HG02623 (cell line): Measurements from ENCODE around the gene CSRP2.
A peak's percentile ranks its signal among the peaks of the same experiment; 100 is the strongest.

Experiments used
- ATAC-seq: cut with Tn5 transposase; IDR thresholded peaks from one replicate; pipeline ENCODE4 v1.9.1; 2021; ENCODE audit warnings: moderate library complexity; ENCODE audit not compliant: unreplicated experiment

The CSRP2 gene

DNA sequence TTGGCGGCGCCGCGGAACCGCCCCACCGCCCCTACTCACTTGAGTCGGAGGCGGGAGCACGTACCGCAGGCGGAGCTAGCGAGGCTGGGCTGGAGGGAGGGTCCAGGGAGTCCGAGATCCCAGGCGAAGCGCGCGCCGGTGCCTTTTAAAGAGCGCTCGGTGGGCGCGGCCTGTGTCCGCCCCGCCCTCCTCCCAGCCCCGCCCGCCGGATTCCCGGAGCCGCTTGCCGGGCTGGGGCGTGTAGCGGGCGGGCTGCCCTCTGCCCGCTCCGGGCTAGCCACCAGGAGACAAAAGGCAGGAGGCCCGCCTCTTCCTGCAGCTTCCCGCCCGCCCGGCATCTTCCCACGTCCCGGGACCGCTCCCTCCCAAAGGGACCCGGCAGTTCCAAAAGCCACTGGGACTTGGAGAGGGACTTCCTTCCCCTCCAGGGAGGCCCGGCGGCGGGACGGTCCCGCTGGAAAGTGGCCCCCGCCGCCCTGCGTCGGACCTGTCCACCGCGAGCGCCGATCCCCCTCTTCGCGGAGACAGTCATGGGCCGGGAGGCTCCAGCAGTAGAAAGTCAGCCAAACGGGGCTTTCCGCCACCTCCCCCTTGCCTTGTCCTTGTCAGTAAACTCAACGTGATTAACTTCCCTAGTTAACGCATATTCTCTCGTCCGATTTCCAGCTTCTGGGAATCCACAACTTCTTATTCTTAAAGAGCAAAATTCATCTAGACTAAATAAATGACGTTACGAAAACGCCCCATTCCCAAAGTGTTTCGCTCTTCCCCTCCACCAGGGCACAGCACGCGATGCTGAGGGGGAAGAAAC is at the start of gene CSRP2:
Gene CSRP2, minus strand, starts transcription at position 121 of the 811 bp plus-strand sequence. CDS start 12,759 bp downstream, outside the sequence.
- peak; percentile 86 for ATAC-seq

DNA sequence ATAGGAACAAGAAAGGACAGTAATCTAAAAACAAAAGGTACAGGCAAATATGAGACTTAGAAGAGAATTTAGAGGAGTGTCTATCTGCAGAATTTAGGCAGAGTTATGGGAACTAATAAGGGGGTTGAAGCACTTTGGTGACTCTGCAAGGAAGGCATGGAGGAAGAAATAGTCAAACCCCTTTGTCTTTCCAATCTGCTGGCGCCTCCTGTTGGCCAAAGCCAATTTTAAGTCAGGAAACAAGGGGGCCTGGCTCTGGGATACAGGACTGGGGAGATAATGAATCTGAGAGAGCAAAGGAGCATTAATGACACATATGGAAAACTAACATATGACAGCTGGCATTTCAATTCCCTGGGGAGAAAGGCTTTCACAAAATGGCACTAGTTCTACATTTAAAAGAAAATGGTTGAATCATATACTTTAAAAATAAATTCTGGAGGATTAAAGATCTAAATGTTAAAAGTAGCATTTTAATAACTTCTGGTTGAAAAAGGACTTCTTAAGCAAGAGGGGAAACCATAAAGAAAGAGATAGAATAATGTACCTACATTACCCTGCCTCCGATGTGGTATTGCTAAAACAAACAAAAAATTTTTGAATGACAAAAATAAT is 48.5 kb upstream of the CSRP2 start:
- no peak for ATAC-seq

DNA sequence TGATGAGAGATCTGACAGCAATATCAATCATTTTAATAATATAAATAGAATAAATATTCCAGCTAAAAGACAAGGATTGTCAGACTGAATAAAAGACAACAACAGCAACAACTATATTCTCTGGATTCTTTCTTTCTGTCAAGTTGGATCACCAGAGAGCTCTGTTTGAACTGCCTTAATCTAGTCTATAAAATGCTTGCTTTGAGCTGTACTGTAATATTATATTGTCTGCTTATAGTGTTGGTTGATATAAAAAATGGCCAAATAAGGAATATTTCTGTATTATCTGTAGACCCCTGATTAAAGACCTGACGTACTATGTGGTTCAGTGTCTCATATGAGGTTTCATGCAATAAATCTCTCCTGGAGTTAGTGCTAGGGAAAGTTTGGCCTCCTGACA is 46.3 kb upstream of the CSRP2 start:
- ATAC-seq: no peak

DNA sequence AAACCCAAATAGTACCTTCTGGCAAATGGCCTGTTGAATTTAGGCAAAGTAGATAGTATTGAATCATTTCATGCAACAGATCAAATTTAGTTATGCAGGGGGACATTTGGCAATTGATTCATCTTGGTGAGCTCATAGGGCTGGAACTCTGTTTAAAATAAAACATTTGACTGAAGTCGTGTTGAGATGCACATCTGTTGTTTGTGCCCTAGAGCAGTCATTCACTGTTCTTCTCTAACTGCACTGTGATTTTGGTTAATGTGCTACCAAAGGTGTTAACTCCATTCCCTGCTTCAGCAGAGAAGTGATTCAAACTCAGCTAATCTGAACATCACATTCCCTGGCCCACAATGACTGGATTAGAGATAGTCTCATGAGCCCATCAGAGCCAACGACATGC is 44.0 kb upstream of the CSRP2 start:
- no peak for ATAC-seq

DNA sequence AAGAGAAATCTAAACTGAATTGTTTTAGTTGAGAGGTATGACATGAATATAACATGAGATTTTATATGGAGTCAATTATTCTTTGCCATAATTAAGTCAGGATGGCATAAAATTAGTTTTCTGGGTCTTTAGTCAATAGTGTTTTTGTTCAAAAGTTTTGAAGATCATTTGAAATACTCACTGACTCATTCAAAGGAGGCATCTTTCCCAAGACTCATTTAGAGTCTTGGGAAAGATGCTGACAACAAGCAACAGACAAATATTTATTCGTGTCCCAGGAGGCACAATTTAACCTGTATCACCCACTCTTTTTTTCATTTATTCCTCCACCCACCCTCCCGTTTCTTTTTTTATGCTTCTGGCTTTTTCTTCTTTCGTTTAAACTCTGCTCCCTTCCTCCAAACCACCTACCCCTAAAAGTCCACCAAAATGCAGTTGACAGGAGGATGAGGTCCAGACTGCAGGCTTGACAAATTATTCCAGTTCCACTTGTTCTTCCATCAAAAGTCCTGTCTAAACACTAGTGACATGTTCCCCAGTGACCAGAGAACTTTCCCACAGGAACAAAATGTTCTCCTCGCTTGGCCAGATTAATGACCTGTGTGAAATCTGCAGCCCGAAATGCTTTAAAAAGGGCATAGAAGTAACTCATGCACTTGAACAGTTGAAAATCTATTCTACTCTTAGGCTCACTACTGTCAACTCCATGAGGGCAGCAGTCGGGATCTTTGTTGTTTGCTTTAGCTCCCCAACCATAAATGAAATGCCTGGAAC is 43.3 kb upstream of the CSRP2 start:
- ATAC-seq: no peak

DNA sequence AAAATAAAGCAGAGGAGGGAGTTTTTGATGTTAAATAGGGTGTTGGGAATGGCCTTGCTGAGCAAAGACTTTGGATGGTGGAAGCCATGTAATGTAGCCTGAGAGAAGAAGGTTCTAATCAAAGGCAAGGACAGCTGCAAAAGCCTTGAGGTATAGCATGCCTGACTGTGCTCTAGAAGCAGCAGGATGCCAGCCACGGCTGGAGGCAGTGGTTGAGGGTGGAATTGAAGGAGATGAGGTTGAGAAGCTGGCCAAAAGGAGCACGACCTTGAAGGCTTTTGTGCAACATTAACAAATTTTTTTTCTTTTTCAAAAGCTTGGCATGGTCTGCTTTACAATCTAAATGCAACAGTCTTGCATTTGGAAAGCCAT is 42.3 kb upstream of the CSRP2 start:
- ATAC-seq: no peak

DNA sequence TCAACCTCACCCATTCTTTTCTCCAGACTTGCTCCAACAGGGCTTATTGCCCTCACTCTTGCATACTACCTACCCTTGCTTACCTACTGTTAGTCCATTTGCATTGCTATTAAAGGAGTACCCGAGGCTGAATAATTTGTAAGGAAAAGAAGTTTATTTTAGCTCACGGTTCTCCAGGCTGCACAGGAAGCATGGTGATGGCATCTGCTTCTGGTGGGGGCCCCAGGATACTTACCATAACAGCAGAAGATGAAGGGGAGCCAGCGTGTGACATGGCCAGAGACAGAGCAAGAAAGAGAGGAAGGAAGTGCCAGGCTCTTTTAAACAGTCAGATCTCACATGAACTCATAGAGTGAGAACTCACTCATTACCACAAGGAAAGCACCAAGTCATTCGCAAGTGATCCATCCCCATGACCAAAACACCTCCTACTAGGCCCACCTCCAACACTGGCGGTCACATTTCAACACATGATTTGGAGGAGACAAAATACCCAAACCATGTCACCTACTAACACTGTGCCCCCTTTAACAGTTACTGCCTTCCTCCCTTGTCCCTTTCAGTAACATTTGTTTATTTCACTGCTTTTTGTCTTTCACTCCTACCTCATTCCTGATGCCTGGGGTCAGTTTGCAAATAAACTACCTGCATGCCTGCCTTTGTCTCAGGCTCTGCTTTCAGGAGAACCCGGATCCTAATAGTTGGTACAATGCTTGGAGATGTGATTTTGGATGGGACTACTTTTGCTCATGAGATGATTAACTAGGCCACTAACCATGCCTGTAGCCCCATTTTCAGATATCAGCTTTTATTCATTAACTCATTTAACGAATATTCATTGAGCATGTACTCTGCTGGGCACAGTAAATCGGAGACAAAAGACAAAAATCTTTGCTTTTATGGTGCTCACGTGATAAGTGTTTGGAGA is 41.6 kb upstream of the CSRP2 start:
- ATAC-seq: peak; percentile 78

DNA sequence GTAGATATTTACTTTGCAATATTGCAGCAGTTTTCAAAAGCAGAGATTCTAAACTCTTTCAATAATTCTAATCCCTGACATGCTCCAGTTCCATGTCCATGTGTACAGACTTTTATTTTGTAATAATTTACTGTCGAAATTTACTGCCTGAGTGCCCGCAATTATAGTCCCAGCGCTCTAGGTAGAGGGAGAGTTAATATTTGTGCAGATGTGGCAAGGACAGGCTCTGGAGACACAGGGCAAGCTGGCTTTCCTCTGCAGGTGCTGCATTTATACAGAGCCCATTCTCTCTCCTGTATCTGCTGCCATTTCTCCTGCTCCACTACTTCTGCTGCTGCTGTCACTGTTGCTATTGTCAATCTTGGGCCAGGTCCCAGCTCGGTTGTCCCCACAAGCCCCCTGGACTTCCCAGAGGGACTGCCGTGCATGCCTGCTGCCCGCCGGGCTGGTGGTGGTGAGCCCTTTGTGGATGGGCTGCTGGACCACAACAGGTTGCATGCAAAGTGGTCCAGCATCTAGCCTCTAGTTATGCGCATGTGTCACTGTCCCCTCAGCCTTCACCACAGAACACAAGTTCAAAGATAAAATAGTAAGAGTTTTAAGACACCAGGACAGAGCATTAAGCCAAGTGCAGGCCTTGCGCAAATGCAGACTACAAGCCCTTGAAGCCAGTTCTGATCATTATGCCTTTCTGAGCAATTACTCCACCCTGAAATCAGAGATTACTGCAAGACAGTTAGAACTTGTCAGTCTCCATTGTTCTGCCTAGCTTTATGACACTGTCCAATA is 40.8 kb upstream of the CSRP2 start:
- peak; percentile 9 for ATAC-seq

DNA sequence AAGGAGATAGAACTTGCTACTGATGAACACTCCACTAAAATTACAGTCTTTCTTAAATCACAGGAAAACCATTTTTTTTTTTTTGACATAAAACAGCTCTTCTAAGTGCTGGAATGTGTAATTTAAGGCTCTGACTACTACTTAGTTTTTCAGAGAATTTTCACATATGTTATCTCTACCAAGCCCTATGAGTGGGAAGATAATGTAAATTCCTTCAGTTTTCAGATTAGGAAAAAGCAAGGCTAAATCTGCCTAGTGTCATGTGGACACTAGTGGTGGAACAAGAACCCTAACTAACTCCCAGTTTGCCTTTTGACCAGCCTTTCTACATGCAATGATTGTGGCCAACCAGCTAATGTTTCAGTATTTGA is 37.3 kb upstream of the CSRP2 start:
- ATAC-seq: no peak

DNA sequence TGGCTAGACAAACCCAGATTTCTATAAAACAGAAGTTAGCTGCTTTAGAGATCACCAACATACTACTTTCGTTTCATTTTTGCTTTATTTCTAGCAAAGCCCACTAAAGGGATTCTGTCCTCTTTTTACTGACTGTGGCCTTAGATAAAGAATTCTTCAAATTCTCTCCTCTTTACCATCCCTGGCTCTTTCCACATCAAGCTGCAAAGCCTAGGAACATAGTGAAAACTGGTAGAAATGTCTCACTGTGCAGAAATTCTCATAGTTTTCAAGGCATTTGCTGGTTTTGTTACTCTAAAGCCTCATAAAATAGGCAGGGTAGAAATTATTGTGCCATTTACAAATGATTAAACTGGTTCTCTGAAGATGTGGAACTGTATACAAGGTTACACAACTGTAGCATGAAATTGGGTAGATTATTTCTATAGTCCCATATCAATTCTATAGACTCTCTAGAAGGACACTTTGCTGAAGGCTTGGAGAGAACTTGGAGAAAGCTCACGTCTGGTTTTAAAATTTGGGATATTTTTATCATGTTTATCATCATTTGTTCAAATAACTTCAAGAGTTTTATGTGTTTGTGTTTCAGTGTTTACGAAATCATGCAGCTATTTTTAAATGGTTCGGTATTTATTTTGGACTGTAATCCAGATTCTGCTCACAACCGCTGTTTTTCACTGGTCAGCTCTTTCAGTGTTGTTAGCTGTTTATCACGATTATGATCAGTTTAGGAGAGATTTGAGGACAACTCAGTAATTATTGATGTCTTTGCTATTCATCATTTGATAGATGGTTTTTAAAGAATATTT is 36.7 kb upstream of the CSRP2 start:
- ATAC-seq: no peak

DNA sequence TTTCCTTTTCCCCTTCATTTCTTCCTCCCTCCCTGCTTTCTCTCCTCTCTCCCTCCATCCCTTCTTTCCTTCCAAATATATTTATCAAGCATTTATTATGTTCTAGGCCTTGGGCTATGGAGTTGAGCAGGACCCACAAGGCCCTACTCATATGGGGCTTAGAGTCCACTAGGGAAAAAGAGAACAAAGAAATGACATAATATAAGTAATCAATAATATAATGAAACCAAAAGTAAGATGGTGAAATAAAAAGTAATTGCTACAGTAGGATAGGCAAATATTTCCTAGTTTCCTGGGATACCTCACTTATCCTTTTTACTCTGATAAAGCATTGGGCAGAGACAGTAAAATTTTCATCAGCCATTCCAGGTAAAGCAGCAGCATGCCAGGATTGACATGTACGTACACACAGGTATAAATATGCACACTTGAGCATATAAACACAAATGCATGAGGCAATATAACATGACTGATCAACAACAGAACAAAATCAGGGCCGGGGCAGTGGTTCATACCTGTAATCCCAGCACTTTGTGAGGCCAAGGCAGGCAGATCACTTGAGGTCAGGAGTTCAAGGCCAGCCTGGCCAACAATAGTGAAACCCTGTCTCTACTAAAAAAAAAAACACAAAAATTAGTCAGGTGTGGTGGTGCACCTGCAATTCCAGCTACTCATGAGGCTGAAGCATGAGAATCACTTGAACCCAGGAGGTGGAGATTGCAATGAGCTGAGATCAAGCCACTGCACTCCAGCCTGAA is 35.5 kb upstream of the CSRP2 start:
- ATAC-seq: no peak

DNA sequence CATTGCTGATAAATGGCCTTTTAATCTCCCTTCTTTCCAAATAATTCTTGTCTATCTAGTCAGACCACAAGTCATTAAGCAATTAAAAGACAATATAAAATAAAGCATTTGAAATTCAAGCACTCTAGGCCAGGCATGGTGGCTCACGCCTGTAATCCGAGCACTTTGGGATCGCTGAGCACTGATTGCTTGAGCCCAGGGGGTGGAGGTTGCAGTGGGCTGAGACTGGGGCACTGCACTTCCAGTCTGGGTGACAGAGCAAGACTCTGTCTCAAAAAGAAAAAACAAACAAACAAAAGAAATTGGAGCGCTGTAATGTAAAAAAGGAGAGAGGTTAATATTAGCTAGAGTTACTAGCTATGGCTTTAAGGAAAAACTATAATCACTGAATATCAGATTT is 30.5 kb upstream of the CSRP2 start:
- no peak for ATAC-seq

DNA sequence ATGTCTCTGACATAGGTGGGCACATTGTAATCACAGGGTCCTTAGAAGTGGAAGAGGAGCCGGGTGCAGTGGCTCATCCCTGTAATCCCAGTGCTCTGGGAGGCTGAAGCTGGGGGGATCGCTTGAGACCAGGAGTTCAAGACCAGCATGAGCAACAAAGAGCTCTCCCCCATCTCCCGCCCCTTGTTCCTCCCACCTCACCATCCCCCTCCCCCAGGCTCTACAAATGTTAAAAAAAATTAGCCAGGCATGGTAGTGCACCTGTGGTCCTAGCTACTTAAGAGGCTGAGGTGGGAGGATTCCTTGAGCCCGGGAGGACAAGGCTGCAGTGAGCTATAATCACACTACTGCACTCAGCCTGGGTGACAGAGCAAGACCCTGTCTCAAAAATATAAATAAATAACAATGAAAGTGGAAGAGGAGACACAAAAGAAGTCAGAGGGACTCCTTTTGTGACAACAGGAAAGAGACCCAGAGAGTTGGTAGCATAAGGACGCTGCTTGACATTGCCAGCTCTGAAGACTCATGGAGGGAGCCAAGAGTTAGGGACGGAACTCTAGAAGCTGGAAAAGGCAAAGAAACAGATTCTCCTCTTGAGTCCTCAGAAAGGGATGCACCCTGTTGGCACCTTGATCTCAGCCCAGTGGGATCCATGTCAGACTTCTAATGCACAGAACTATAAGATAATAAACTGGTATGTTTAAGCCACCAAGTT is 29.6 kb upstream of the CSRP2 start:
- no peak for ATAC-seq

DNA sequence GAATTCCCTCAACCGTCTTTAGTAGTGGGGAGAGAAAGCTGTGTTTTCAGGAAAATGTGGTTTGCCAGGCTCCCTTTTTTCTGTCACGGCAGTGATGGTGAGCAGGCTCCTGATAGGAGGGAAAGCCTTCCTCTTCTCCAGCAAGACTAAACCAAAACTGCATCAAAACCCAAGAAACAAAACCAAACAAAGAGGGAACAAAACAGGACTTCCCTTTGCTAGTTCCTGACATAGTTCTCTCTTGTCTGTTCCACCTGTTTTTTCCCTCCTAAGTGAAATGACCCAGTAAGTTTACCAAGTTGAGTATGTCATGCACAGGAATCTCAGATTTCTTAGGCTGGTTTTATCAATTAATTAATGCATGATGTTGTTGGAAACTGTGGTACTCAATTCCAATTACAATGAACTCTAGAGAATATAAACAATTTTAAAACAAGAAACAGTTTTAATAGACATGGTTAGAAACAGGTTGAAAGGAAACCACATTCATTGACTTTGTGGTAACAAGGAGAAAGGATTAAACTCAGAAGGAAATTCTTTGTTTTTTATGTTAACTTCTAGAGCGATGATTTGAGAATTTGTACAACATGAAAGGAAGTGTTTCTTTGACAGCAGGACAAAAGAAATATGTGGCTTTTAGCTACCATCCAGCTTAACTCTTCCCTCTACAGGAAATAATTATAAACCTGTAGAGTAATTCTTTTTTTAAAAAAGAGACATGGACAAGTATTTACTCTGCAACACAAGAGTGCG is 23.0 kb upstream of the CSRP2 start:
- no peak for ATAC-seq

DNA sequence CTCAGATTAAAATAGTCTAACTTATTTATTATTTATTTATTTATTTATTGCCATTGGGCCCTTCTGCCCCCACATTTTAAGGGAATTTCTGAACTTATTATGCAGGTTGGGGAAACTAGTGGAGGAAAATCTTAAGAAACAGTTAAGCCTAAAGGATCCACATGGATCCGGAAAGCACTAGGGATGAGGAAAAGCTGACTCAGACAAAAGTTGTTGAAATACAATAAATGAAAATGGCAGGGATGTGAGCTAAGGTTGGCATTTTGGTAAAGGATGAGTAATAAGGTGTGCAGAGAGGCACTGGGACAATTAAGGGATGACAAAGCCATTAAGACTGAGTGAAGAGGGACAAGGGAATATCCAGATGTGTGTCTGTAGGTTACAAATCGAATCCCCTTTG is 20.7 kb upstream of the CSRP2 start:
- ATAC-seq: no peak

DNA sequence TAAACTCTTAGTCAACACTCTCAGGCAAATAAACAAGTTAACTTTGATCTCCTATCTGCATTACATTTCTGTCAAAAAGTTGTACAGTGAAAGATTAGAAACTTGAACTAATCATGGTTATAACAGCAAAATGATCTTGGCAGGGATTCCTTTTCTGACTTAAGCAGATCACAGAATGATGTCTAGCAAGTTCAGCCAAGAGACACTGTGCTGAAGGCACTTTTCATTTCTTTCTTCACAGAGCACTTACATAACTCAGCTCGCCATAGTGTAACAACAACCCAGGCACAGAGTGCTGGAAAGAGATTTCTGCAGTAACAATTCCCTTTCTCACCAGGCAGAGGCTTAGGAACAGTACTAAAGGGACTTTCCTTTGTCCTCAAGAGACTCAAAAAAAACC is 19.6 kb upstream of the CSRP2 start:
- ATAC-seq: no peak

DNA sequence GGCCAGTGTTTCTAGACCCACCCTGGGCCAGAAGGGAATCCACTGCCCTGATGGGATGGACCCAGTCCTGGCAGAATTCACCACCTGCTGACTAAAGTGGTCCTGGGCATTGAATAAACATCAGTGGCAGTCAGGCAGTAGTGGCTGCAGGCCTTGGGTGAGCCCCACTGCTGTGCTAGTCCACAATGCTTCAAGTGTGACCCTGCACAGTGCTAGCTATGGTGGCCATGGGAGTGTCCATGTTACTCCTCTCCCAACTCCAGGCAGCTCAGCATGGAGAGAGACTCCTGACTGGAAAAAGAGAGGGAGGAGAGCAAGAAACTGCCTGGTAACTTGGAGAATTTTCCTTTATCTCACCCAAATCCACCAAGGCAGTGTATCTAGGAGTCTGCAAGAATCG is 17.5 kb upstream of the CSRP2 start:
- no peak for ATAC-seq
